ENCODE measurements around the gene OR2T5. TPM values are rescaled to one million over a fixed set of nuclear protein-coding genes. Genes with fewer than 3 reads are reported as not detected.

Gene OR2T5
- polyA plus RNA-seq, 6 donors from 2014 or later = not detected

Other genes starting within 250 kb of the OR2T5 start
- gene OR2T33, start 210.6 kb upstream of the OR2T5 start, polyA plus RNA-seq (ENCODE audit: low read depth in 6 of 6) = 1 to 10 TPM in 1 of 6 donors, not detected in 5; 1.6 TPM
- gene OR2T12, start 185.2 kb upstream of the OR2T5 start, polyA plus RNA-seq (ENCODE audit: low read depth in 6 of 6) = not detected
- not detected for gene OR2M7, start 164.0 kb upstream of the OR2T5 start, polyA plus RNA-seq (ENCODE audit: low read depth in 6 of 6)
- gene OR14C36, start 139.8 kb upstream of the OR2T5 start, polyA plus RNA-seq (ENCODE audit: low read depth in 6 of 6) = not detected
- not detected for gene OR2T4, start 126.9 kb upstream of the OR2T5 start, polyA plus RNA-seq (ENCODE audit: low read depth in 6 of 6)
- gene OR2T6, start 112.8 kb upstream of the OR2T5 start, polyA plus RNA-seq (ENCODE audit: low read depth in 6 of 6) = not detected
- gene OR2T1, start 85.5 kb upstream of the OR2T5 start, polyA plus RNA-seq (ENCODE audit: low read depth in 6 of 6) = not detected
- gene OR2T2, start 43.0 kb upstream of the OR2T5 start, polyA plus RNA-seq (ENCODE audit: low read depth in 6 of 6) = under 1 TPM in 3 of 6 donors, not detected in 3; 0.19 to 0.71 (median 0.53) TPM
- under 1 TPM in 2 of 6 donors, not detected in 4; 0.32 to 0.59 TPM for gene OR2T3, start 15.2 kb upstream of the OR2T5 start, polyA plus RNA-seq (ENCODE audit: low read depth in 6 of 6)
- gene OR2G6, start 19.5 kb downstream of the OR2T5 start, polyA plus RNA-seq (ENCODE audit: low read depth in 6 of 6) = under 1 TPM in 4 of 6 donors, not detected in 2; 0.19 to 0.80 (median 0.49) TPM
- gene OR2T29, start 74.2 kb downstream of the OR2T5 start, polyA plus RNA-seq (ENCODE audit: low read depth in 6 of 6) = under 1 TPM in 3 of 6 donors, not detected in 3; 0.26 to 0.38 (median 0.33) TPM
- under 1 TPM in 1 of 6 donors, not detected in 5; 0.49 TPM for gene OR2T34, start 86.2 kb downstream of the OR2T5 start, polyA plus RNA-seq (ENCODE audit: low read depth in 6 of 6)
- gene OR2T10, start 109.1 kb downstream of the OR2T5 start, polyA plus RNA-seq (ENCODE audit: low read depth in 6 of 6) = under 1 TPM in 3 of 6 donors, not detected in 3; 0.08 to 0.96 (median 0.36) TPM
- gene OR2T11, start 146.5 kb downstream of the OR2T5 start, polyA plus RNA-seq (ENCODE audit: low read depth in 6 of 6) = under 1 TPM in 1 of 6 donors, not detected in 5; 0.18 TPM
- under 1 TPM in 2 of 6 donors, not detected in 4; 0.13 to 0.16 TPM for gene OR2T35, start 156.7 kb downstream of the OR2T5 start, polyA plus RNA-seq (ENCODE audit: low read depth in 6 of 6)
- not detected for gene OR2T27, start 166.9 kb downstream of the OR2T5 start, polyA plus RNA-seq (ENCODE audit: low read depth in 6 of 6)
- not detected for gene OR14I1, start 214.2 kb downstream of the OR2T5 start, polyA plus RNA-seq (ENCODE audit: low read depth in 6 of 6)